GM12874 (cell line): ENCODE data around the gene XPNPEP3.

Source experiments
- CTCF ChIP-seq: IDR thresholded peaks from 2 replicates; pipeline ENCODE4 v1.5.1; 2011; ENCODE audit warnings: low read depth, mild to moderate bottlenecking, control low read depth, low read length, moderate library complexity; ENCODE audit not compliant: insufficient read depth

Gene XPNPEP3

DNA sequence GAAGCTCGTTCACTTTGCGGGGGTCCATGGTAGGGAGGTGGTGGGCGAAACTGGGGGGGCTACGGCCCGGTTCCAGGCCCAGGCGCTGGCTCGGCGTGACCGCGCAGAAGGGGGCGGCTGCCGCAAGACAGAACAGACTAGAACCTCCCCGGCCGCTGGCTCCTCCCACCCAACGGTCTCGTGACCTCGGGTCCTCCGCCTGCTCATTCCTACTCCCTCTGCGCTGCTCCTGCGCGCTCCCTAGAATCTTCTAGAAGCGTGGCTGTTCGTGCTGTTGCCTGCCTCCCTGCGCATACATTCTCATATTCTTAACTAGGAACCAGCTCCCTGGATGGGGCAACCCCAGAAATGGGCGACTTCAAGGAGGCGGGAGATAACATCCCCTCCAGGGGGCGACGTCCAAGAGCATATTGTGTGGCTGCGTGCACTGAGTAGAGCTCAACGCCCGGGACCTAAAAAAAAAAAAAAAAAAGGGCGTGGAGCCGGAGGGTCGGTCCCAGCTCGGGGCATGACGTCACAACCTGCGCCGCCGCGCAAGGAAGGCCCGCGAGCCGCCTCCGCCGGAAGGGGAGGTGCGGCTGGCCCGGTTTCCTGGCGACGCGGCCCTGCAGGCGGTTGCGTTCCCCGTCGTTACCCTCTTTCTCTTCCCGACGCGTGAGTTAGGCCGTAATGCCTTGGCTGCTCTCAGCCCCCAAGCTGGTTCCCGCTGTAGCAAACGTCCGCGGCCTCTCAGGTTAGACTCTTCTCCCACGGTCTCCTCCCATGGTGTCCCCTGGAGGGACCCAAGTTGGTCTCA is at the start of gene XPNPEP3, which contains the start of gene ST13:
Gene XPNPEP3, plus strand, starts transcription at position 636 of the 796 bp plus-strand sequence. Its CDS starts 34 bp downstream, at position 670.
Gene ST13, minus strand, starts transcription at position 127 of the 796 bp plus-strand sequence. Its CDS starts 99 bp downstream, at position 28.
- 0 out of 2 replicates have a peak, but pooled peaks have one; percentile 13 for TF ChIP-seq CTCF

- no peak for TF ChIP-seq CTCF
Measured at GRCh38 chr22:40808018-40808841, 48.7 kb upstream of the XPNPEP3 start.

- no peak for TF ChIP-seq CTCF
Measured at GRCh38 chr22:40813912-40814315, 43.0 kb upstream of the XPNPEP3 start.

DNA sequence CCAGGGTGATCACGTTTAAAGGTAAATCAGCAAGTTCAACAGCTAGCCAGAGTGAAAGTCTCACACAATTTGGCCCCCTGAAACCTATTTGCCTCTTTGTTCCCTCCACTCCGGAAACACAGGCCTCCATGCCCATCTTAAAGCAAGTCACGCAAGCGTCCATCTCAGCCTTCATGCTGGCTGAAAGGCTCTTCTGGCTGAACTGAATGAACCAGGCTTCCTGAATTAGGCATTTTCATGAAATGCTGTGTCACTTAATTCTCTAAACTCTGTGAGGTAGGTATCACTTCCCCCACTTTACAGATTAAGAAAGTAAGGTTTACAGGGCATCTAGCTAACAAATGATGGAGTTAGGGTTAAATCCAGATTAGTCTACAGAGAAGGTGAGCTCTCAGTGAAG is 39.2 kb upstream of the XPNPEP3 start:
- no peak for TF ChIP-seq CTCF

GRCh38 chr22:40818192-40818746 is 38.7 kb upstream of the XPNPEP3 start:
- TF ChIP-seq CTCF = no peak

- TF ChIP-seq CTCF = peak; percentile 34; the same call in 1 of the 2 replicates
Measured at GRCh38 chr22:40818747-40819598, 38.0 kb upstream of the XPNPEP3 start, which contains the start of gene SLC25A17. TSS of gene SLC25A17 (minus strand) at chr22:40819346. CDS start at chr22:40819248, 98 bp downstream.
